Astrocyte (in vitro differentiated cells and primary cell): ENCODE data around the gene PSMB1. TPM values are rescaled to one million over a fixed set of nuclear protein-coding genes. Genes with fewer than 3 reads are reported as not detected.

Experiments
- DNase-seq: peaks from one replicate; pipeline ENCODE4 v3.0.0-alpha.2; 2010; ENCODE audit warnings: low read depth
- FAIRE-seq: peaks from 2 replicates; lab custom pipeline; 2011; peaks lifted over from hg19 to GRCh38; lab: Jason Lieb, UNC
- H2AFZ ChIP-seq: 2 replicates; pipeline ENCODE4 v1.6.0; 2012; ENCODE audit warnings: low read depth, low read length, inconsistent platforms
- H3K27ac ChIP-seq: 2 replicates; pipeline ENCODE4 v1.5.1; 2011; ENCODE audit warnings: low read depth, low read length, inconsistent platforms
- H3K27me3 ChIP-seq: 2 replicates; pipeline ENCODE4 v1.6.0; 2011; ENCODE audit warnings: low read length, inconsistent platforms; ENCODE audit not compliant: insufficient read depth
- H3K36me3 ChIP-seq: 2 replicates; pipeline ENCODE4 v1.5.1; 2011; ENCODE audit warnings: low read length, inconsistent platforms; ENCODE audit not compliant: insufficient read depth
- H3K4me1 ChIP-seq: 2 replicates; pipeline ENCODE4 v1.5.1; 2011; ENCODE audit warnings: low read length, inconsistent platforms; ENCODE audit not compliant: insufficient read depth
- H3K4me2 ChIP-seq: 2 replicates; pipeline ENCODE4 v1.6.0; 2012; ENCODE audit warnings: low read length, inconsistent platforms
- H3K4me3 ChIP-seq: 2 replicates; pipeline ENCODE4 v1.5.1; 2011; ENCODE audit warnings: low read depth, mild to moderate bottlenecking, low read length, inconsistent platforms; ENCODE audit not compliant: insufficient read depth
- H3K79me2 ChIP-seq: 2 replicates; pipeline ENCODE4 v1.6.0; 2012; ENCODE audit warnings: mild to moderate bottlenecking, low read length, inconsistent platforms; ENCODE audit not compliant: insufficient read depth
- H3K9ac ChIP-seq: 2 replicates; pipeline ENCODE4 v1.6.0; 2012; ENCODE audit warnings: mild to moderate bottlenecking, low read length, inconsistent platforms
- H3K9me3 ChIP-seq: 2 replicates; pipeline ENCODE4 v1.5.1; 2012; ENCODE audit warnings: low read depth, mild to moderate bottlenecking, low read length, inconsistent platforms; ENCODE audit not compliant: insufficient read depth
- H4K20me1 ChIP-seq: 2 replicates; pipeline ENCODE4 v1.6.0; 2012; ENCODE audit warnings: low read length, inconsistent platforms; ENCODE audit not compliant: insufficient read depth
- H3K27ac Mint-ChIP-seq: one replicate; pipeline ENCODE4 v1.8.0; 2021; ENCODE audit warnings: mild to moderate bottlenecking, mixed read lengths; ENCODE audit not compliant: unreplicated experiment
- H3K27me3 Mint-ChIP-seq: one replicate; pipeline ENCODE4 v1.8.0; 2021; ENCODE audit warnings: low read depth, mixed read lengths; ENCODE audit not compliant: unreplicated experiment
- H3K36me3 Mint-ChIP-seq: one replicate; pipeline ENCODE4 v1.8.0; 2021; ENCODE audit warnings: low read depth, mixed read lengths; ENCODE audit not compliant: unreplicated experiment
- H3K4me1 Mint-ChIP-seq: one replicate; pipeline ENCODE4 v1.8.0; 2021; ENCODE audit warnings: low read depth, mixed read lengths; ENCODE audit not compliant: unreplicated experiment
- H3K4me3 Mint-ChIP-seq: one replicate; pipeline ENCODE4 v1.8.0; 2021; ENCODE audit warnings: mild to moderate bottlenecking, moderate library complexity, mixed read lengths; ENCODE audit not compliant: unreplicated experiment
- H3K9me3 Mint-ChIP-seq: one replicate; pipeline ENCODE4 v1.8.0; 2021; ENCODE audit warnings: mild to moderate bottlenecking, mixed read lengths; ENCODE audit not compliant: unreplicated experiment
- EZH2 ChIP-seq: IDR thresholded peaks from 2 replicates; pipeline ENCODE4 v1.6.1; 2012; ENCODE audit warnings: mild to moderate bottlenecking, low read length, inconsistent platforms; ENCODE audit not compliant: insufficient read depth
- total RNA-seq: library from RNA; stranded (reverse); gene quantifications from 2 replicates; pipeline ENCODE4 v1.2.1, GENCODE V29; 2021
- TF ChIP-seq, protein P1 (sequence below): IDR thresholded peaks from 2 replicates; pipeline ENCODE4 v1.5.1; 2011; ENCODE audit warnings: low read depth, mild to moderate bottlenecking, inconsistent platforms, low read length, moderate library complexity; ENCODE audit not compliant: insufficient read depth

Gene PSMB1
- total RNA-seq, 1 donor from 2014 or later, result 192 TPM

DNA sequence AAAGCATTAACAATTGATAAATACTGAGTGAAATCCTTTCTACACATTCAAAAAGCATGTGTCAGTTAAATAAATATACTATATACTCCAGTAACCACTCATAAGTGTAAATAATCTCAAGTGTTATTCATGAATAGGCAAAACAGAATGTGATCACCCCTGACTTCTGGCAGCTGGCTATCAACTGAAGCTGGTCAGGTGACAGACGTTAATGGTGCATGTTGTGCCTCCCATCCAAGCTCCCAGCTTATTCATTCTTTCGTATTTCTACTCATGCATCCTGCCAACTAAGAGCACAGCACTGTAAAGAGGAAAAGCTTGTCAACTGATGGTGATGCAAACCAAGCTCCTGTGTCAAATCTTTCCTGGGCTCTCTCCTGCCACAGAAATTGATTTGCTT is 7.7 kb downstream of the PSMB1 start:
- Histone ChIP-seq H3K36me3 (peaks cover 81% of the 10 kb centered on the region), H4K20me1 (peaks cover 94% of the 10 kb centered on the region), H3K4me2 (no peak overlapping the region), H3K4me3 (no peak overlapping the region), H3K27ac (no peak overlapping the region), H2AFZ (no peak overlapping the region), H3K9ac (no peak overlapping the region), H3K27me3 (no peaks in the 10 kb centered on the region), H3K4me1 (no peaks in the 10 kb centered on the region), H3K9me3 (no peaks in the 10 kb centered on the region), H3K79me2 (peaks cover 94% of the 10 kb centered on the region)
- Mint-ChIP-seq H3K4me1 (peaks cover 10% of the 10 kb centered on the region), H3K9me3 (no peaks in the 10 kb centered on the region), H3K27ac (no peak overlapping the region), H3K27me3 (no peaks in the 10 kb centered on the region), H3K4me3 (no peak overlapping the region), H3K36me3 (peaks cover 12% of the 10 kb centered on the region)
- DNase-seq (no peak), FAIRE-seq (no peak)
- TF ChIP-seq, protein P1, sequence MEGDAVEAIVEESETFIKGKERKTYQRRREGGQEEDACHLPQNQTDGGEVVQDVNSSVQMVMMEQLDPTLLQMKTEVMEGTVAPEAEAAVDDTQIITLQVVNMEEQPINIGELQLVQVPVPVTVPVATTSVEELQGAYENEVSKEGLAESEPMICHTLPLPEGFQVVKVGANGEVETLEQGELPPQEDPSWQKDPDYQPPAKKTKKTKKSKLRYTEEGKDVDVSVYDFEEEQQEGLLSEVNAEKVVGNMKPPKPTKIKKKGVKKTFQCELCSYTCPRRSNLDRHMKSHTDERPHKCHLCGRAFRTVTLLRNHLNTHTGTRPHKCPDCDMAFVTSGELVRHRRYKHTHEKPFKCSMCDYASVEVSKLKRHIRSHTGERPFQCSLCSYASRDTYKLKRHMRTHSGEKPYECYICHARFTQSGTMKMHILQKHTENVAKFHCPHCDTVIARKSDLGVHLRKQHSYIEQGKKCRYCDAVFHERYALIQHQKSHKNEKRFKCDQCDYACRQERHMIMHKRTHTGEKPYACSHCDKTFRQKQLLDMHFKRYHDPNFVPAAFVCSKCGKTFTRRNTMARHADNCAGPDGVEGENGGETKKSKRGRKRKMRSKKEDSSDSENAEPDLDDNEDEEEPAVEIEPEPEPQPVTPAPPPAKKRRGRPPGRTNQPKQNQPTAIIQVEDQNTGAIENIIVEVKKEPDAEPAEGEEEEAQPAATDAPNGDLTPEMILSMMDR, result no peak
- no peak for TF ChIP-seq EZH2

DNA sequence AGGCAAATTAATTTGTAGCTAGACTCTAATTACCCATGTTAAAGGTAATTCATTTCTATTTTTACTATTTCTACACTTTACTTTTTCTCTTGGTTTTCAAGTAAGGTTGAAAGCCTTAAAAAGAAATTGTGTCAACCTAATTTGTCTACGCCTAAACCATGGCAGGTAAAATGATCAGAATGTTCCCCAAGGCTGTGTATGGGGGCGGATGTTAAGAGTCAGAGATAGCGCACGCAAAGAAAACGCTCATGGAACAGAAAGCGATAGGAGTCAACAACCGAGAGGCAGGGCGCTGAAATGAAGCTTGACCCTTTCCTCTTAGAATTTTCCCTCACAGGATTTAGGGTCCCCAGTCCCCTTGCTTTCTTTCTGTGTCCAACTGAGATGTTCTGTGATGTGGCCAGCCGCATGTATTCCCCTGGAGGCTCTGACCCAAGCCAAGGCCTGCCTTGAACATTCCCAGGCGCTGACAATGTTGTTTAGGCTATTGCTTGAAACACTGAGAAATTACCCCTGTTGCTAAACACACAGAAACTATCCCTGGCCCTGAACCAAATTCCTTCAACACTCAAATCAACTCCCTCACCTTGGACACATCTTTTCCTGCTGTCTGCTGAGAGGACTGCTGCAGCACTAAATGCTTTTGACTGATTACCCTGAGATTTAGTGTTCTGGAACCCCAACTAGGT is 10.9 kb downstream of the PSMB1 start:
- no peaks in the 10 kb centered on the region for H3K9me3 Mint-ChIP-seq
- no peaks in the 10 kb centered on the region for H3K27me3 Mint-ChIP-seq
- Histone ChIP-seq H3K9me3 (no peaks in the 10 kb centered on the region), H3K79me2 (peaks cover 88% of the 10 kb centered on the region), H3K4me1 (no peaks in the 10 kb centered on the region), H3K9ac (no peak overlapping the region), H3K4me2 (no peak overlapping the region), H3K27me3 (no peaks in the 10 kb centered on the region), H2AFZ (no peak overlapping the region), H3K4me3 (no peak overlapping the region), H3K27ac (no peak overlapping the region), H4K20me1 (peaks cover 93% of the 10 kb centered on the region), H3K36me3 (peaks cover 84% of the 10 kb centered on the region)
- no peak overlapping the region for H3K4me3 Mint-ChIP-seq
- H3K36me3 Mint-ChIP-seq, result peaks cover 10% of the 10 kb centered on the region
- DNase-seq, result no peak
- H3K4me1 Mint-ChIP-seq, result no peaks in the 10 kb centered on the region
- TF ChIP-seq, protein P1, result no peak
- no peak for TF ChIP-seq EZH2
- no peak for FAIRE-seq
- H3K27ac Mint-ChIP-seq, result no peak overlapping the region

DNA sequence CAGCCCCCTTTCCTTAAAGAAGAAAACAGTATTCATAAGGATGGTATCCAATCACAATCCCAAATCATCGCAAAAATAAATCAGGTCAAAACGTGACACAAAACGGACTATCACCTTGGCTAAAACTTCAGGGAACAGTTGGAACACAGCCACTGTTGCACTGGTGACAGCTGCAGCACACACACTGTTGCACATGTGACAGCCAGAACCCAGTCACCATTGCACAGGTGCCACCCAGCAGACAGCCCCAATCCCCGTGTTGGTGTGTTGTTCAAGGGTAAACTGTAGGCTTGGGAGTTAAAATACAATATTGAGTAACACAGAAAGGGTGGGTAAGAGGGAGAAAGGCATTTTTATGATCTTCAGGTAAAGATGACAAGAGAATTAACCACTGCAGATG is 15.8 kb downstream of the PSMB1 start:
- Histone ChIP-seq H4K20me1 (peaks cover 71% of the 10 kb centered on the region), H3K4me2 (no peak overlapping the region), H3K36me3 (peaks cover 75% of the 10 kb centered on the region), H3K27ac (no peak overlapping the region), H3K9ac (no peak overlapping the region), H3K9me3 (no peaks in the 10 kb centered on the region), H3K27me3 (no peaks in the 10 kb centered on the region), H3K4me1 (no peaks in the 10 kb centered on the region), H3K79me2 (peaks cover 49% of the 10 kb centered on the region), H2AFZ (no peak overlapping the region), H3K4me3 (no peak overlapping the region)
- no peaks in the 10 kb centered on the region for H3K27me3 Mint-ChIP-seq
- no peaks in the 10 kb centered on the region for H3K9me3 Mint-ChIP-seq
- TF ChIP-seq EZH2, result no peak
- TF ChIP-seq, protein P1, result no peak
- H3K36me3 Mint-ChIP-seq, result peaks cover 11% of the 10 kb centered on the region
- DNase-seq (no peak), FAIRE-seq (no peak)
- peaks cover 5% of the 10 kb centered on the region for H3K4me1 Mint-ChIP-seq
- no peak overlapping the region for H3K27ac Mint-ChIP-seq
- H3K4me3 Mint-ChIP-seq, result no peak overlapping the region
